ENCODE measurements around the gene PMM2.

DNA sequence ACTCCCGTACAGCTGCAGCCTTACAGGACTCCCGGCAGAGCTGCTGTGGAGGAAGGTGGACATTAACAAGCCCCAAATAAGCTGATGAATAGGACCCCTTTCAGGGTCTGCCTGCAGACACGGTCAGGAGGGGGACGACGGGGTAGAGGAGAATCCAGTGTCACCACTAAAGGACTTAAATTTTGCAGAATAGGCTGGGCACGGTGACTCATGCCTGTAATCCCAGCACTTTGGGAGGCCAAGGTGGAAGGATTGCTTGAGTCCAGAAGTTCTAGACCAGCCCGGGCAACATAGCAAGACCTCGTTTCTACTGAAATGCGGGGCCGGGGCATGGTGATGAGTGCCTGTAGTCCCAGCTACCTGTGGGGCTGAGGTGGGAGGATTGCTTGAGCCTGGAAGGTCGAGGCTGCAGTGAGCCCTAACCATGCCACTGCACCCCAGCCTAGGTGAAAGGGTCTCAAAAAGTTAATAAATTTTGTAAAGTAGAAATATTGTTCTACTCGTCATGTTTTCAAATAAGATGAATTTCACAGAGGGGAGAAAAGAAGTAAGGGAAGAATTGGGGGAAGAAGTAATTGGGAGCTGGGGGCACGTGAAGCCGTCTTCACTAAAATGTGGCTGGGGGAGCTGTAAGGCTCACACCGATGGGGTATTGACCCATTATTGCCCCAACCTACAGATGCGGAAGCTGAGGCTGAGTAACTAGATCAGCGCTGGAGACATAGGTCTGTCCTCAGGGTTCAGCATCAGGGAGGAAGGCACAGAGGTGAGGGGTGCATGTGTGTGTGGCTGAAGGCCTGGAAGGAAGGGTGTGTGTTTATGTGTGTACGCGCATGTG is 89.2 kb downstream of the PMM2 start:
- TF ChIP-seq POLR2A (IDR thresholded peaks at IDR 0.05): no peak
- TF ChIP-seq, protein P1, sequence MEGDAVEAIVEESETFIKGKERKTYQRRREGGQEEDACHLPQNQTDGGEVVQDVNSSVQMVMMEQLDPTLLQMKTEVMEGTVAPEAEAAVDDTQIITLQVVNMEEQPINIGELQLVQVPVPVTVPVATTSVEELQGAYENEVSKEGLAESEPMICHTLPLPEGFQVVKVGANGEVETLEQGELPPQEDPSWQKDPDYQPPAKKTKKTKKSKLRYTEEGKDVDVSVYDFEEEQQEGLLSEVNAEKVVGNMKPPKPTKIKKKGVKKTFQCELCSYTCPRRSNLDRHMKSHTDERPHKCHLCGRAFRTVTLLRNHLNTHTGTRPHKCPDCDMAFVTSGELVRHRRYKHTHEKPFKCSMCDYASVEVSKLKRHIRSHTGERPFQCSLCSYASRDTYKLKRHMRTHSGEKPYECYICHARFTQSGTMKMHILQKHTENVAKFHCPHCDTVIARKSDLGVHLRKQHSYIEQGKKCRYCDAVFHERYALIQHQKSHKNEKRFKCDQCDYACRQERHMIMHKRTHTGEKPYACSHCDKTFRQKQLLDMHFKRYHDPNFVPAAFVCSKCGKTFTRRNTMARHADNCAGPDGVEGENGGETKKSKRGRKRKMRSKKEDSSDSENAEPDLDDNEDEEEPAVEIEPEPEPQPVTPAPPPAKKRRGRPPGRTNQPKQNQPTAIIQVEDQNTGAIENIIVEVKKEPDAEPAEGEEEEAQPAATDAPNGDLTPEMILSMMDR (IDR thresholded peaks at IDR 0.05 in 4 of 5, conservative IDR thresholded peaks at IDR 0.05 in 1 of 5): no peak

All from gastrocnemius medialis (tissue), 4 donors.